Neural crest cell (in vitro differentiated cells): ENCODE measurements around the gene MGAT5B. TPM values are rescaled to one million over a fixed set of nuclear protein-coding genes. Genes with fewer than 3 reads are reported as not detected.
"Not testable (repeated sequence)": the region's sequence is repeated elsewhere in the genome, so short reads cannot be mapped to it uniquely, and the experiment has no call there.

Source experiments
- DNase-seq: peaks from one replicate; pipeline ENCODE4 v3.0.0; 2021; ENCODE audit warnings: low read depth, mixed read lengths, low spot score
- H3K27ac Mint-ChIP-seq: one replicate; pipeline ENCODE4 v1.8.0; 2021; ENCODE audit warnings: mild to moderate bottlenecking, mixed read lengths; ENCODE audit not compliant: unreplicated experiment
- H3K27me3 Mint-ChIP-seq: 2 replicates; pipeline ENCODE4 v1.8.0; 2021; ENCODE audit warnings: low read depth, mild to moderate bottlenecking, mixed read lengths
- H3K36me3 Mint-ChIP-seq: 2 replicates; pipeline ENCODE4 v1.8.0; 2021; ENCODE audit warnings: low read depth, mild to moderate bottlenecking, mixed read lengths
- H3K4me1 Mint-ChIP-seq: 2 replicates; pipeline ENCODE4 v1.8.0; 2021; ENCODE audit warnings: mixed read lengths
- H3K4me3 Mint-ChIP-seq: one replicate; pipeline ENCODE4 v1.8.0; 2021; ENCODE audit warnings: mild to moderate bottlenecking, mixed read lengths
- H3K9me3 Mint-ChIP-seq: 2 replicates; pipeline ENCODE4 v1.8.0; 2021; ENCODE audit warnings: mixed read lengths
- CTCF ChIP-seq: fragments of 200-600 bp; sonication (generic); conservative IDR thresholded peaks from 2 replicates; pipeline ENCODE4 v1.5.0; 2021; ENCODE audit warnings: antibody characterized with exemption, mild to moderate bottlenecking
- total RNA-seq: library from RNA; stranded (reverse); gene quantifications from 2 replicates; pipeline ENCODE4 v1.2.1, GENCODE V29; 2021

The MGAT5B gene
- total RNA-seq, 1 donor from 2014 or later: 14.6 TPM

- peaks cover 21% of the 10 kb centered on the region for H3K4me1 Mint-ChIP-seq
- no peak for TF ChIP-seq CTCF
- no peaks in the 10 kb centered on the region for H3K36me3 Mint-ChIP-seq
- no peaks in the 10 kb centered on the region for H3K9me3 Mint-ChIP-seq
- peak; percentile 68 for DNase-seq
- H3K4me3 Mint-ChIP-seq: peak overlapping the region; percentile 96
- H3K27ac Mint-ChIP-seq: peak overlapping the region; percentile 100
- H3K27me3 Mint-ChIP-seq: no peaks in the 10 kb centered on the region
Observed at GRCh38 chr17:76968707-76969597, 100.7 kb downstream of the MGAT5B start.

GRCh38 chr17:76969598-76970172 lies 101.5 kb downstream of the MGAT5B start:
- Mint-ChIP-seq H3K9me3 (no peaks in the 10 kb centered on the region), H3K36me3 (no peaks in the 10 kb centered on the region), H3K4me1 (peaks cover 21% of the 10 kb centered on the region), H3K4me3 (peak overlapping the region; percentile 96), H3K27me3 (no peaks in the 10 kb centered on the region), H3K27ac (peak overlapping the region; percentile 100)
- no peak for TF ChIP-seq CTCF
- DNase-seq: no peak

- peaks cover 21% of the 10 kb centered on the region for H3K4me1 Mint-ChIP-seq
- DNase-seq, H3K9me3 Mint-ChIP-seq, H3K27me3 Mint-ChIP-seq, H3K36me3 Mint-ChIP-seq, H3K27ac Mint-ChIP-seq: not testable (repeated sequence)
- peak overlapping the region; percentile 96 for H3K4me3 Mint-ChIP-seq
Observed at GRCh38 chr17:76970228-76970627, 102.0 kb downstream of the MGAT5B start.

- H3K36me3 Mint-ChIP-seq: no peaks in the 10 kb centered on the region
- no peak for DNase-seq
- H3K4me3 Mint-ChIP-seq: no peak overlapping the region
- no peaks in the 10 kb centered on the region for H3K27me3 Mint-ChIP-seq
- no peak overlapping the region for H3K27ac Mint-ChIP-seq
- TF ChIP-seq CTCF: no peak
- no peaks in the 10 kb centered on the region for H3K9me3 Mint-ChIP-seq
- peaks cover 21% of the 10 kb centered on the region for H3K4me1 Mint-ChIP-seq
Observed at GRCh38 chr17:76972046-76972641, 103.9 kb downstream of the MGAT5B start.

- DNase-seq: no peak
- H3K27me3 Mint-ChIP-seq: no peaks in the 10 kb centered on the region
- H3K9me3 Mint-ChIP-seq: peaks cover under 1% of the 10 kb centered on the region
- TF ChIP-seq CTCF: no peak
- no peak overlapping the region for H3K27ac Mint-ChIP-seq
- peaks cover 21% of the 10 kb centered on the region for H3K4me1 Mint-ChIP-seq
- H3K4me3 Mint-ChIP-seq: no peak overlapping the region
- no peaks in the 10 kb centered on the region for H3K36me3 Mint-ChIP-seq
Observed at GRCh38 chr17:76973040-76973439, 104.8 kb downstream of the MGAT5B start.
